Stimulated activated CD4-positive, alpha-beta T cell treated with anti-CD3 and anti-CD28 coated beads, Interleukin-4, amount 100 ng/mL, for 48 hours (primary cell): ENCODE results near the gene BARX2.

Experiments
- DNase-seq, 2 donors: peaks; one replicate each; pipeline ENCODE4 v3.0.0-alpha.2; 2020; ENCODE audit warnings: low read depth in 2 of 2

The BARX2 gene

DNA sequence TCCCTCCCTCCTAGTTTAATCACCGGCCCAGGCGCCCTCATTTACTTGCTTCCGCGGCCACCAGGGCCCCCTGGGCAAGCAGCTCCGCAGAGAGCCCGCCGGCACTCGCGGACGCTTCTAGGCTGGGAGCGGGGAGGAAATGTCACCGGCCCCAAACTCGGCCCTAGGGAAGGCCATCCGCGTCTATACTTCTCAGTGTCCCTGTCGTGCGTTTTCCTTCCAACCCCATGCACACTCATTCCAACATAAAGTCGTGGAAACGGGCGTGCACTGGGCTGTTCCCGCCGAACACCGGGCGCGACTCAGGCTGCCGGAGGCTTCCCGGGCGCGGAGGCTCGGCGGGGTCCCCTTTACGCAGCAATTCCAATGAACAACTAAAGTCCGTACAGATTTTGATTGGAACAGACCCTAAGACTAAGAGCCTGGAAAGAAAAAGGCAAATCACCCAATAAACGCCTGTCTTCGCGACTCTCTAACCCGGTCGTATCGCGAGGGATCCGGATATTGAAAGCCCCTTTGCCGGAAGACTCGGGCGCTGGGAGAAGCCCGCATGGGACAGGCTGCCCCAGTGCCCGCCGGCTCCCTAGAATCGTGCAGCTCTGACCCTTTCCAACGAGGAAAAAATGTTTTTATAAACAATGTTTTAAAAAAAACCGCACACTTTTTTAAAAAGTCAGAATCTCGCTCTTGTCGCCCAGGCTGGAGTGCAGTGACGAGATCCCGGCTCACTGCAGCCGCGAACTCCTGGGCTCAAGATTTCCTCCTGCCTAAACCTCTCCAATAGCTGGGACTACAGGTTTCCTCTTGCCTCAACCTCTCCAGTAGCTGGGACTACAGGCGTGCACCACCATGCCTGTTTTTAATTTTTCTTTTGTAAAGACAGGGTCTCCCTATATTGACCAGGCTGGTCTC is 1.3 kb upstream of the BARX2 start:
- no peak for DNase-seq

DNA sequence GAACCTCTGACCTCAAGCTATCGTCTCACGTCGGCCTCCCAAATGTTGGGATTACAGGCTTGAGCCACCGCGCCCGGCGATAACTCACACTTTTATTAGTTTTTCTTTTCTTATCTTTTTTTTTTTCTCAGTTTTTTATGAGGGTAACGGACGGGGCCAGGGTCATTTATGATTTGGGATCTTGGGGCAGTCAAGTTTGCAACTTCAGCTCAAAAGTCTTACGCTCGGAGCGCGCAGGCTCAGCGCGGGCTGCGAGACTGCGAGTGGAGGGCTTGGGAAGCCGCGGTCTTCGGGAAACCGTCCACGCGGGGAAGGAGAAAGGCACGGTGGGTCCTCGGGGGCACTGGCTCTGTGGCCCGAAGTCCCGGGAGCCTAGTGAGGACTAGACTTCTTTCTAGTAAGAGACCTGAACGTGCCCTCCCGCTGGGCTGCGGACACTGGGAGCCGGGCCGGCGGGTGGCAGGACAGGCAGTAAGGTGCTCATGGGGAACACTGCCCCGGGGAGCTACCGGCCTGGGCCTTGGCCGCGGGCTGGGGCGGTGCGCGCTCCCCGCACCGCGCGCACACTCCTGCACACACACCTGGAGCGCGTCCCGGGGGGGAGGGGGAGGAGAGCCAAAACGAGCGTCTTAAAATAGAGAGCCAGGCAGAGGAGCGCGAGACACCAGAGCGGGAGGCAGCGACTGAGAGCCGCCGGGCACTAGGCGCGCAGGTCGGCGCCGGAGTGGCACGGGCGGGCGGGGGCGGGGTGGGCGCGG is 476 bp upstream of the BARX2 start:
- DNase-seq = no peak

DNA sequence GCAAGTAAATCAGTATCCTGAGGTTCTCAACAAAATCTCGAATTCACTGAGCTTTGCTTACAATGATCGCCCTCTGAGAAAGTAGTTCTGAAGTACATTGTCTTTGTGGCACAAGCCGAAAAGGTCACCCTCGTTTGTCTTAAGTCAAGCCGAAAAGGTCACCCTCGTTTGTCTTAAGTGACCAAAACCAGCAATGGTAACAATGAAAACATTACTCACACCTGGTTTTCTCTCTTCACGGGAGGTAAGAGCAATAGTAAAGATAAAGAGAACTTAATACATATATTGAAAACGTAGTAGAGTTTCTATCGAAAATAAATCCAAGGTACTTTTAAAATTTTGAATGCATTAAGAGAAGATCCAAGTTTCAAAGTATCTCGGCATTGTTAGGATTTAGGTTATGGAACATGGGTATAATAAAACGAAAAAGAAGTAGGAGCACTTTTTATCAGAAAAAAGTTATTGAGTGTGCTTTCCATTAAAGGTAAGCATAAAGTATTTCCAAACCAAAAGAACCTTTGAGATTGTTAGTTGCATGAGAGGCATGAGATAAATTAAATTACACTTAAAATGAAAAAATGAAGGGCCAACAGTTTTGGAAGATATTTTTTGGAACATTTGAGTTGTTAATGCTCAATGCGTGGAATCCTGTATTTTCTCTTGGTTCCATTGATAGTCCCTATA is 1.2 kb downstream of the BARX2 start:
- DNase-seq = no peak

DNA sequence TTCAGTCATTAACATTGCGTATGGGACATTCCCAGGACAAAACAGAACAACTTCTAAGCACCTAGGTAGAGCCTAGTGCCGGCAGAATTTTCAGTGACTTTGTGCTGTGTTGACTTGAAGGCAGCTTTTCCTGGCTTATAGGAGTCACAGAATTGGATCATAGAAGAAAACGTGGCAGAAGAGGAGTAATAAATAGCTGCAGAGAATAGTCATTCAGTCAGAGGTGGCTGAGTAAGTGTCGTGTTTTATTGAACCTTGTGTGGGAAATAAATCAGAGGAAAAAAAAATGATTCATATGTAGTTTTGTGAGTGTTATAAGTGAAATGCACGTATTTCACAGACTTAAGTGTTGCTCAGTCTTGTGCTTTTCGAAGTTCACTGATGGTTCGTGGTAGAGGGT is 2.1 kb downstream of the BARX2 start:
- DNase-seq = no peak

DNA sequence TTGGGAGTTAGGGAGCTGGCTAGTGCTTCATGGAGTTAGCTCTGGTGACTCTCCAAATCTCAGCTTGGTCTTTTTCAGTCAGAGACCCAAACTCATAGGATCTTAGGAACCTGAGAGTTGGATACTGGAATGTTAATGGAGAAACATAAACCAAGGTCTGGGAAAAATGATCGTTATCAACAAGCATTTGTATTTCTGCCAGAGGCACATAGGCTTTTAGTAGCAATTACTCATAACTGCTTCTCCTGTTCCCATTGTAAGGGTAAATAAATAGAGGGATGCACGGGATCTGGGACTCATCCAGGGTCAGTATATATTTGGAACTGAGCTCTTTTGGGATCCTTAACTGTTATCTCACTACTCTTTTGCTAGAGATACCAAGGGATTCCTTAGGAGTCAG is 4.8 kb downstream of the BARX2 start:
- DNase-seq = no peak

DNA sequence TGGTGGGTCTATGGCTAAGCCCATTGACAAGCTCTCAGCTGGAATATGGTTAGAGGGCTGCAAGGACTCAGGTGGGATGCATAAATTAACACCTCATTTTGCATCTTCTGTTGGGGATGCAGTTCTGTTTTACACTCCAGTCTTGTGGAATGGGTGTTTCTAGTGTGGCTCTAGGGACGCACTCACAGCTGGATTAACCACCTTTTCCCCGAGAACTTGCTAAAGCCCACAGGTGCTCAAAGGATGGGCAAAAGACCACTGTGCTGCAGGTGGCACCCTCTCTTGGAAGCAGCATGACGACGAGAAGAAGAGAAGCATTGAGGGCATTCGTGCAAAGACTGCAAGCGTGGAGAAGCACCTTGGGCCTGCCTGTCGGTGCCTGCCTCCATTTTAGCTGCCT is 6.9 kb downstream of the BARX2 start:
- DNase-seq = no peak

DNA sequence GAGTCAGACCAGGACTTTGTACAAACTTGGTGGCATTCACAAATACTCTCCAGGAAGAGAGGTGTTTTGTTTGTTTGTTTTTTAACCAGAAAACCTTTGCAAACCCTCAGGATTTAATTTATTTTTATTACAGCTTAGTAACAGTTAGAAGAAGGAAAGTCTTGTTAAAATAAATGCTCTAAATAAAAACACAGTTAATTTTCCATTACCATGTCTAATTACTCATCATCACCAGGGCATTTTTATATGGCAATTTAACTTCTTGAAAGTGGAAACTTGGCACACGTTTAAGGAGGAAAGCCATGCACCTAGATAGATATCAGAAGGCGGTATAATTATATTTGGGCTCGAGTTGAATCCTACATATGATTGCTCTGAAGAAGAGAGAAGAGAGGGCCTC is 7.4 kb downstream of the BARX2 start:
- DNase-seq = no peak

DNA sequence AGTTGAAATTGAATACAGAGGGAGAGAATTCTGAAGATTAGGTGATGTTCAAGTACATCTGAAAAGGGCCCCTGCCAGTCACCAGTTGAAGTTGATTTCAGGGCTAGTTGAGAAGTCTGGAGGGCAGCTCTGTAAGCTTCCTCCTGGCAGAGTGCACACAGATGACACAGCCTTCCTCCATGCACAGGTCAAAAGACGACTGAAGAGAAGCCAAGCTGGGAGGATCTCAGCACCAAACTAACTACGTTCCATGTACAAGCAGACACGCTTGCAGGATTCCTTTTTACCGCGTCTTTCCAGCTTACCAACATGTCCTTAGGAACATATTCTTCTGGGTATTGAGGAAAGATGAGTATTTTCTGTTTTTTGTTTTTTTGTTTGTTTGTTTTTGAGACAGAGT is 7.9 kb downstream of the BARX2 start:
- DNase-seq = no peak

DNA sequence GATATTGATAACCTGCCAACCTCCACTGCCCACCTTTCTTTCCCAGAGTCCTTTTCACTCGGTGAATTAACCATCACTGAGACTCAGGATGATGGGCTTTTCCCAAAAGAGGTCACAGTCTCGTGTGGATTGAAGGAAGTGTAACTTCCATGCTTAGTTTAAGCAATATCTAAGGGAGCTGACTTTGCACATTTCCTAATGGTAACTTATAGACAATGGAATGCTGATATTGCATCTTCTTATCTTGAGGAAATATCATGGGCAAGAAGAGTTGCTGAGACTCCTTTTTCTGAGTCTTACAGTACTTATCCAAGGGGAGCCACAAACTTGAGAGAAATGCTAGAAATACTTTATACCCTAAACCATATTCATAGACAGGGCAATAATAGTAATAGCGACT is 8.8 kb downstream of the BARX2 start:
- DNase-seq = no peak

DNA sequence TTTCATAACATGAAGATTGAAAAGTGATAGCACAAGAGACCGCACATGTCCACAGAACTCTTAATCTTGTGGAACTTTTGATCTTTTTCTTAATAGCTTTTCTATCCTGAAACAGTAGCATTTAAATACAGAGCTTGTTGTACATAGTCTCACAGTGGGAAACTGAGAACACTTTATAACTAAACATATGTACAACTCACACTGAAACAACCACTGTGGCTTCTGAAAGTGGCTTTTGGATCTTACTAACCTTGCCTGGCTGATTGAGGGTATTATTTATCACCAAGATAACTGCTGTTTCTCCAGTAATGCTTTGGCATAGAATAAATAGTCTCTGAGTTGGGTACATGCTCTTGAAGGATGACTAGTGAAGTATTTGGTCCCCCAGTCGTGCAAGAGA is 10.2 kb downstream of the BARX2 start:
- no peak for DNase-seq

DNA sequence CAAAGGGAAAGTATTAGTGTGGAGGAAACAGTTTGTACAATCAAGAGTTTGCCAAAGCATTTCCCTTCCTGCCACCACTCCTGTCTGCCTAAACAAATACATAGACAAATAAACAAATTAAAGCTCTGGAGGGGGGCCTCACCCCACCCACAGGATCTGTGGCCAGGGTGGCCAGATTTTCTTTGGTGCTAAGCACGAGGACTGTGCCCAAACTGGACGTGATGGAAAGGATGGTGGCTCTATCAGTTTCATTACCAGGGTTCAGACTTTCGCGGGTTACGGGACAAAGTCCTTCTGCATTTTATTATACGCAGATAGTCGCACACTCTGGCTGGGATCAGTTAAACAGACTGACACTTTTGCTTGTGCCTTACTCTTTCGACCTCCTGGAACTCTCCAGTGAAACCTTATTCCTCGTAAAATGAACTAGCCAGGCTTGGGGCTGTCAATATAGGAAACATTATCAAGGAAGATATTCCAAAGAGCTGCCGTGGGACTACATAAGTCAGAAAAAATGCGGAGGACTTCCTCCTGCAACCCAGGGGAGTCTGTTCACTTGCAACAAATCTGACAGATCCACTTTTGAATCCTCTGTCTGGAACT is 11.2 kb downstream of the BARX2 start:
- no peak for DNase-seq

DNA sequence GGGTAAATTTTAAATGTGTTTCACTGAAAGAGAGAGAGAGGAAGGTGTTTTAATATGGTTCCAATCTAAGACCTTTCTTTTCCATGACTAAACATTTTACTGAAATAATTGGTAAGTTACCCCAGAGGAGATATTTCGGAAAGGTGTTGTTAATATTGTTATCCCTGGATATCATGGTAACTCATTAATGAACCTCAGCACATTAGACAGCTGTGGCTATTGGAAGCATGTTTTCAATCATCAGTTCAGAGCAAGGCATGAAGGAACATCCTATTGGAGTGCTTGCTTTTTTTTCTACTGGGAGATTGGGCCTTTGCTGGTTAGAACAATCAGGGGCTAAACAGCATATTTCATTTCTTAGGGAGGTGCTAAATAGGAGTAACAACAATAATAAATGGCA is 11.8 kb downstream of the BARX2 start:
- no peak for DNase-seq

DNA sequence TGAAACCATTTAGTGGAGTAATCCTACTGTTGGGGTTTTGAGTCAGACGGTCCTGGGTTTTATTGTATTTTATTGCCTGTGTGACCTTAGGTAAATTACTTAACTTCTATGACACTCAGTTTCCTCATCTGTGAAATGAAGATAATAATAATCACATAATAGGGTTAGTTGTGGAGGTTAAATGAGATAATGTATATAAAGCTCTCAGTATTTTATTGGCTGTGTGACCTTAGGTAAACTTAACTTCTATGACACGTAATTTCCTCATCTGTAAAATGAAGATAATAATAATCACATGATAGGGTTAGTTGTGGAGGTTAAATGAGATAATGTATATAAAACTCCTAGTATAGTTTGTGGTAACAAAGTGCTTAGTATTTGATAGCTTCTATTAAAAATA is 13.2 kb downstream of the BARX2 start:
- no peak for DNase-seq

DNA sequence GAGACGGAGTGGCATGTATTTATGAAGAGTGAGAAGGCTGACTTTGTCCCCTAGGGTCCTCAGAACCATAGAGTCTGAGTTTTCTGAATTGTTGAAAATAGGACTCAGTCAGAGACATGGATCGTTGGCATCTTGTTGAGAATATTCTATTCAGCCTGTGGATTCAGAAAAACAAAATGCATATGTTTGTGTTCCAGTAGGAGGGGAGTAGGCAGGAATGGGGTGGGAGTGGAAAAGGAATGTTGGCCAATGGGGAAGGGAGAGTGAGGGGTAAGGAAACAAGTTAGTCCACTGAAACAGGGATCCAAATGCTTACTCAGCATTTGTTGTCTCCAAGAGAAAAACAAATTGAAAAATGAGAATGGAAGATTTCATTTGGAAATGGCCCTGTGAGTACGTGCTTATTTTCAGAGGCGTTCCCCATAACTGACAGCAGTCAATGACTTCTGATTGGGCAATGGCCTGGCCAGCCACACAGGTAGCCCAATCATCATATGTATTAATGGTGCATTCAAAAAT is 14.7 kb downstream of the BARX2 start:
- no peak for DNase-seq

DNA sequence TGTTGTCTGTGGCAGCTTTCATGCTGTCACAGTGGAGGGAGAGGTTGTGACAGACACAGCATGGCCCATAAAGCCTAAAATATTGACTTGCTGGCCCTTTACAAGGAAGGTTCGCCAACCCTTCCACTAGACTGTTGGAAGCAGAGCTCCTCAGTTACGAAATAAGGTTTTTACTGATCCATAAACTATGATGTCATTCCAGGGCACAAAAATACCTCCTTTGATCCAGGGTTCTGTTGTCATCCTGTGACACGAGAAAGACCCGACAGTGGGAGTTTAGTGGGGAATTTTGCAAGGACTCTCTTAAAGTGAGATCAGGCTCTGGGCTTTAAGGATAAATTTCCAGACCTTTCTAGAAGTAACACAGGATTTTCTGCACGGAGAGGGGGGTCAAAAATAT is 15.7 kb downstream of the BARX2 start:
- DNase-seq = no peak

DNA sequence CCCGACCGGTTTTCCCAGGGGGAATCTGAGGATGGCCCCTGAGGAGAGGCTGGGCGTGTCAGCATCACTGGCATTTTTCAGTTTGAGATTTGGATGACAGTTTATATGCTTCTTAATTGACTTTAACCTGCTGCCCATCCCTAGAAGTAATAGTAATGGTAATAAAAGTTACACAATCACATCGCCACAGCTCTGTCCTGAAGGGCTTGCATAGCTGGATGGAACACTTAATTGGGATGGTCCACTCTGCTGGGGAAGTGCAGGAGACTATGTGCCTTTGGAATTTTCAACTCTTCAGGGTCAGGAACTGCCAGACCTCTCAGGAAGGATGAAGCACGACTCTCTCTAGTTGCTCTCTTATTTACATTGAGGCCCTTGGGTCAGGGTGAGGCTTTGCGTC is 16.2 kb downstream of the BARX2 start:
- DNase-seq = no peak

DNA sequence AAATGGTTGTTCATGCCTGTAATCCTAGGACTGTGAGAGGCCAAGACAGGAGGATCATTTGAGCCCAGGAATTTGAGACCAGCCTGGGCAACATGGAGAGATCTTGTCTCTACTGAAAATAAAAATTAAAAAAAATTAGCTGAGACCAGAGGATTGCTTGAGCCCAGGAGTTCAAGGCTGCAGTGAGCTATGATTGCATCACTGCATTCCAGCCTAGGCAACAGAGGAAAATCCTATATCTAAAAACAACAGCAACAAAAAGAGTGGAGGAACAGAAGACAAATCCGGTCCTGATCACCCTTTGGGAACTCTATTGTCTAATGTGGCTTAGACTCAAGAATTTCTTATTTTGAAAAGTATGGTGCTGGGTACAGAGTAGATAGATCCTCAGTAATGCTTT is 17.3 kb downstream of the BARX2 start:
- DNase-seq = no peak

DNA sequence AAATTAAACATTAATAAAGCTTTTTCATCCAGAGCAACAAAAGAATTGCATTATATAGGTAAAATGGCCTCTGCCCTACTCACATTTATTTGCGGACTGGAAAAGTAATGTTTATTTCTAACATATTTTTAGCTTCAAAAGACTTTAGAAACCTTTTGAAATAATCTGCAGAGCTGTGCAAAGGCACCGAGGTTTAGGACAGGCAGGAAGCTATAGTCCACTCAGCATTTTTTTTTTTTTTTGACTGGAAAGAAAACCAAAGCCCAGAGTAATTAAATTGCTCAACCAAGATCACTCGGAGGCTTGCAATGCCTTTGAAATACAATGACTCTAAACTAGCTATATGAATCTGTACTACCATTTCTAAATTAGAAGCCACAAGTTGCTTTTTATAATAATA is 19.1 kb downstream of the BARX2 start:
- no peak for DNase-seq

DNA sequence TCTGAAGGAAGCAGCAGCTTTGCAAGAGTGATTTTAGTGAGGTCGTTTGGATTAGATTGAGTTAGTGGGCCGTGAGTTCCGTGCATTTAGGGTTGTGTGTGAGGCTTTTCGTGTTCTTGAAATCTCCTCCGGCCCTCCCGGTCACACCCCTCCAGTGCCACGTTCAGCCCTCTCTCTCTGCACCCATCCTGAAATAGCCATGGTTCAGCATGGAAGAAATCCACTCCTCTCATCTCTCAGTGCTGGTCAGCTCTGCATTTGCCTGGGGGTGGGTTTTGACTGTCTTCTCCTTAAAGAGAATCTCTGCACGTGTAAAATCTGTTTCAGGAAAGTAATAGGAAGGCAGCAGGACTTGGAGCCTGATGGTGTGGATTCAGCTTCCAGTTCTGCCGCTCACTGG is 19.8 kb downstream of the BARX2 start:
- DNase-seq = no peak

DNA sequence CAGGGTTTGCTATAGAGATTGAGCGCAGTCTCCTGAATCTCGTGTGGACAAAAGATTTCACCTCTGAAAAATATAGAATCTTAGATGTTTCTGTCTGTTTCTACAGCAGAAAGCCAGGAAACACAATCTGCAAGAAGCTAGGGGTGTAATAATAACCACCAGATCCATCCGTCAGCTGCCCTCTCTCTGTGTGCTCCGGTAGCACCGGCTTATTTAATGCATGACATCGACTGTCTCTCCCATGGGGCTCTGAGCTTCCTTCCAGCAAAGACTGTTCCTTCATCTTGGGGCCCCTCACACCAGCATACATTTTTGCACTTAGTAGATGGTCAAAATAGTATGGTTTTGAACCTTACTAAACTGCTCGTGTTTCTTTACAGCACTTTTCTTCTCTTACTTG is 20.2 kb downstream of the BARX2 start:
- DNase-seq = no peak

DNA sequence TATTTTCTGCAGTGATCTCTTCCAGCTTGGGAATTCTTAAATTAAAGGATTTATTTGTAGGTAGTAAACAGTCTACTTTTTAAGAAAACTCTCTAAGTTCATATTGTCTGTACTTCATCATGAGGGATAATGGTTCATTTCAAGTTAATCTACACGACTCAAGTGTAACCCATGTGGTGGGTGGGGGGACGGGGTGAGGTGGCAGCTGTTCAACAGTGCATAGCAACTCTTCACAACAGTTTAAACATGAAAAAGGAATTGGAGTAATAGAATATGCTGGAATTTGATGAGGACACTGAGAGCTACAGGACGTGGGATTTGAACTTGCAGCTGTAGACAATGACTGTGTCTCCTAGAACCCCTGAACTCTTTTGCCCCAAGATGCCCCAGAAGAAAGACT is 20.8 kb downstream of the BARX2 start:
- DNase-seq = no peak
